PFSK-1 (cell line): ENCODE results near the gene SDHB.

ENCODE experiments used
- REST ChIP-seq, 2 experiments: IDR thresholded peaks; 2 replicates each; pipeline versions ENCODE4 v1.6.1 to v1.8.0; 2011 to 2012; ENCODE audit warnings: low read depth in 2 of 2, low read length in 2 of 2, control low read depth in 1 of 2, inconsistent platforms in 1 of 2, mild to moderate bottlenecking in 1 of 2, moderate library complexity in 1 of 2; ENCODE audit not compliant: insufficient read depth in 1 of 2
- SIN3A ChIP-seq: IDR thresholded peaks from 2 replicates; pipeline ENCODE4 v1.6.1; 2012; ENCODE audit warnings: mild to moderate bottlenecking, low read length, moderate library complexity, borderline replicate concordance; ENCODE audit not compliant: insufficient read depth

- TF ChIP-seq REST (IDR thresholded peaks at IDR 0.05; ENCODE audit: insufficient read depth in 1 of 2, low read depth in 2 of 2, low read length in 2 of 2) (no peak), SIN3A (no peak)
Observed at GRCh38 chr1:16973215-16973614, 80.6 kb downstream of the SDHB start.
